Activated T-cell treated with anti-CD3 and anti-CD28 coated beads, Interleukin-2, amount 50 U/mL, for 1 hour (primary cell): ENCODE data around the gene ERBB4.

ENCODE experiments used
- DNase-seq: peaks from one replicate; pipeline ENCODE4 v3.0.0-alpha.2; 2020

ERBB4 gene

DNA sequence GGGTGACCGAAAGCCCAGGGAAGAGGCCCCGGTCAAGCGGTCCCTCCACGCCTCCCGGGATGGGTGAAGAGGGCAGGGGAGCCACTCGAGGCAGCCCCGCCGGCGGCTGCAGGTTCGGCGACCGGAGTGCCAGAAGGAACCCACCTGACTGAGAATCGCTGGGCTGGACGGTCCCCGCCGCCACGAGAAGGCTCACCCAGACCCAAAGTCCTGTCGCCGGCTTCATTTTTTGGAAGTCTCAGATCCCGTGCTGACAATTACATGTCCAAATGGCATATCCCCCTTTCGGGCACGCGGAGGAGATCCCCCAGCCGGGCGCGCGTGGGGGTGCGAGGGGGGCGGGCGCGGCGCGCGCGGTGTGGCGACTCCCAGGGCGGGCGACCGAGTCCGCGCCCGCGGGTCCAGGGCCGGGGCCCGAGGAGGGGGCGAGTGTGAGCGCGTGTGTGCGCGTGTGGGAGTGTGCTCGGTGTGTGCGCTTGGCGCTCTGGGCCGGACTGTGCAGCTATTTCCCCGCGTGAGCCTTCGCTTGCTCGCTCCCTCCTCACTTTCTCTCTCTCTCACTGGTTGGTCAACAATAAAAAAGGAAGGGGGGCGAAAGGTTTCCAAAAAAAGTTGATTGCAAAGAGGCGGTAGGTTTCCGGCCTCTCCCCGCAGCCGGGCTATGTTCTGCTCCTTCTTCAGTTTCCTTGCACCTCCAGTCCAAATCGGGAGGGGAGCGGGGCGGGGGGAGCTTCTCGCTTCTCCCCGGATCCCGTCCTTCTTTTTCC, at the start of gene ERBB4:
TSS of gene ERBB4 (minus strand) at position 498 of the 767 bp plus-strand sequence. CDS start at position 226, 272 bp downstream.
- DNase-seq: no peak

DNA sequence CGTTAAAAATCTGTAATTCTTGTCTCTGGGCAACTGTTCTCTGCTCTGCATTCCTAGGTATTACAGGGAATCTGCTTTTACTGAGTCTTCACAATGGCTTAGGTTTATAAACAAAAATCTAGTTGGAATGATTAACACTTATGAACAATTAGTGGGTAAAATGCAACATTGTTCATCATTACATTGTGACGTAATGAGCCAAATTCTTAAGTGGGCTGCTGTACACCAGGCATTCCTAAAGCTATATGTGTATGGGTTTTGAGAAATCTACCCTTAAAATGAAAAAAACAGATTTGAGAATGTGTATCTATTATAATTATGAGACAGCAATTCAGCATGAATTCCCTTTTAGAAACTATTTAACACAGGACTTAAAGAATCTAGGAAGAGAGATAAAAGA, 41.5 kb upstream of the ERBB4 start:
- DNase-seq: no peak

DNA sequence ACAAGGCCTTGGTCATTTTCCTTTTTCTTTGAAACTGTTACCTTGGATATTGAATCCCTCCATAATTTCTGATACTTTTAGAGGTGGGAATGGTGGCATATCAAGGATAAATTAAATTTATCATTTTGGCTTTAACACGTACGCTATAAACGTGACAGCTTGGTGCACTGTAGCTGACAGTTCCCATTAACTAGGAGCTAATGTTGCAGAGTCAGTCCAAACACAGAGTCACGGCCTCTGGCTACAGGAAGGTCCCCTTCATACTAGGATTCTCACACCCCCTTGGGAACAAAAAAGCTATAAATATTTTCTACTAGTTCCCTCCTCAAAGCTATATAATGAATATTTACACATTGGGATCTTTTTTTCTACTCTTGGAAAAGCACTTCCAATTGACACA, 17.7 kb upstream of the ERBB4 start:
- DNase-seq: no peak

DNA sequence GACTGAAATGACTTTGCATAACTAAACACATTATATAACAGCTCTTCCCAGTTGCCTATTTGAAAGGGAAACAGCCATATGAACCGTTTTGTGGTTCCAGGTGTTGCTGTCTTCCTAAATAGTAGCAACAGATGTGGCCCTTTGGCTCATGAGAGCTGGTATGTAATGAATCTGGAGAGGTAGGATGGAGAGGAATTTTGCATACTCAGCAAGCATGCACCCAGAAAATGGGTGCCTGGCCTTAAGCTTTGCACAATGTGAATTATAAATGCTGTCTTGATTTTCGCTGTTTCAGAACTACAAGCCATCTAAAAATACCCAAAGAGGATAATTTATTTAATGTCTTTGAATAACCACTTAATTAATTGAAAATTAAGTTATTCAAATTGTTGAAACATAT, 15.6 kb upstream of the ERBB4 start:
- no peak for DNase-seq

DNA sequence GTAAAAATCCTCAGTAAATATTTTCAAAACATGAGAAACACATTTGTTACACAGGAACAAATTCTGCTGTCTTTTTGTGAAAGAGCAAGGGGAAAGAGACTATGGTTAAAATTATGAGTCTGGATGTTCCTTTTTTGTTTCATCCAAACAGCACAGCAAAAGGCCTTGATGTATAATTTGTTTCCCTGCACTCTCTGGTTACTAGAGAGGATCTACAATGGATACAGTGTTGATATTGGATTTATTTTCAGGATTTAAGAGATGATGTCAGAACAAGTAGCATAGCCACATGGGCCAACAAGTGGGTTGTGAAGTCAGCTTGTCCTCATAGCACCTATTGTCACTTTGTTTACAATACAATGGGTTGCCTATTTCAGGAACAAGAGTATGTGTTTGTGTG, 11.3 kb upstream of the ERBB4 start:
- DNase-seq: no peak

DNA sequence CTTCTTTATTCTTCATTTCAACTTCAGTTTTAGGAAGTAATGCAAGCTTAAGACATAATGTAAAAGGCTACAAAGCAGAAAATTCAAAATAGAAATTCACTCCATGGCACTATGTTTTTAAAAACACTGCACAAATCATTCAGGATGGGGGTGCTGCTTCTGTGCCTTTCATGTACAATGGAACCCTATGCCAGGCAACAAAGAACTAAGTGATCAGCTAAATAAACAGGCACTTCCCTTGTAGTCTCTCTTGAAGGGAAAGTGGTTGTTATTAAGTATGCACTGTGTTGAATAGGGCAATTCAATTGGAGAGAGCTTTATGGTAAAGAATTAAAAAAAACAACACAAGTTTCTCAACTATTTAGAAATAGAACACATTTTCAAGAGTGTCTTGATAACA, 10.9 kb upstream of the ERBB4 start:
- DNase-seq: no peak

DNA sequence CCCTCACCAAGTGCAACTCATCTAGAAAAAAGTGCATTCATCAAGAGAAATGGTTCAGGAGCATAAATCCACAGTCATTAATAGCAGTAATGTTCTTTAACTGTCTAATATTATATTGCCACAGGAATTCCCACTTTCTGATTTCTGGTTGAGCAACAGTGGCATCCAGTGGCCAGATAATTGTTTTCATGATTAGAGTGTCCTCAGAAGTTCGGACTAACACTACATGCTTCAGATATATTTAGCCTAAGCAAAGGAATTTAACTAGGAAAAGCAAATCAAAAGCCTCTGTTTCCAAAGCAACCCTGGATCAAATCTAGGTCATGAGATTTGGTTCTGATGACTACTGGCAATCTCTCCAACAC, 9.8 kb upstream of the ERBB4 start:
- DNase-seq: no peak

DNA sequence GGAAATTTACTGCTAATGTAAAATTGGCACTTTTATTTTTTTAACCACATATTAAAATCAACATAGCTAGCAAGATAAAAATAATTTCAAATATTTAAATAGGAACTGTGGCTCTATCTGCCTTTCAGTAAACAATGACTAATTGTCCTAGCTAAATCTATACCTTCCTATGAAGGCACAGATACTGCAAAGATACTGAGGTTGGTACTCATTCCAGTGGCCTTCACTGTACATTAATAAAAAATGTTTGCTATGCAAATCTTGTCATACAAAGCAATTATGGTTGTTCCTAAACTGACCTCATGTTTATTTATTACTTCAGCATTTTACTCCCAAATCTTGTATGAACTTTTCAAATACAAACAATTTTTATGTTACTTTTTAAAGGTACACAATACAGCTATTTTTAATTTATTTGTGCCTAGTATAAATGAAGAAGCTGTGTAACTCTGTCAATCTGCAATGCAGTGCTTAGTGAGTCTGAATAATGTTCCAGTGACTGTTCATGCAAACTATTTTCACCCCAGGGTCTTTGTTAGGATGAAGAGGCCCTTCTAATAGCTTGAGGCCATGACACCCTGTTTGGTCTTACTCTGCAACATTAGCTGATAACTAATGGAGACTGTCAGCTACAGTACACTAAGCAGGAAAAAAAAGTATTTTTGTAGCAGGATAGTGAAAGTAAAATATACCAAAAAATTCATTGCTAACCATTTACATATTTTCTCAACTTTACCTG, 9.3 kb upstream of the ERBB4 start:
- DNase-seq: no peak

DNA sequence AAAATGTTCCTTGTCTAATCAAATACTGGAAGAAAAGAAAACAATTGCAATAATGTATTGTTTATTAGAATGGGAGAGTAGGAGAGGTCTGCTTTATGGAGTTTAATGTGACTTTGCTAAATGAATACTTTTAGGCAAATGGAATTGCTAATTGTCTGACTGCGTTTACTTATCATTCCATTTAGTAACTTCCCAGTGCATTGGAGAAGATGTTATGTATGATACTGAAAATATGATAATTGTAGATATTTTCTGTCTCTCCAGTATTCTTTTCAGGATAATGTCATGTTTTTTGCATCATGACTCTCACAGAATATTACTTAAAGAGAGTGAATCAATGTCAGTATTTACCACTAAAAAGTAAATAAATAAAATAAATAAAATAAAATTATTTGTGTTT, 8.1 kb upstream of the ERBB4 start:
- DNase-seq: no peak

DNA sequence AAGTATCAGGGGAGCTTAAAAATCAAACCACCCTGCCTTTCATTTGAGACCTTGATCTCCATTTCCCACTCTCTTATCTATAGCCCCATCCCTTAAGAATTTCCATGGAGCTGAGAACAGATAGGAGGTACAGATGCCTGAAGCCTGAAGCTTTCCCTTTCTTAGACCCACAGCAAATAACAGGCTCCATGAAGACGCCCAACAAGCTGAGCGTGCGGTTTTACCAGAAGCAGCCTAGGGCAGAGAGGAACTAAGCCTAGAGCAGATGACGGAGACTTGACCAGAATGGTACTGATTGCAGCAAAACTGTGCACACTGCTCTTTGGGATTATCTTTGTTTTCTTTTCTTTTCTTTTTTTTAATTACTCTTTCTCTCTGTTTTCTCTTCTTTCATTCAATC, 1.7 kb upstream of the ERBB4 start:
- DNase-seq: no peak

DNA sequence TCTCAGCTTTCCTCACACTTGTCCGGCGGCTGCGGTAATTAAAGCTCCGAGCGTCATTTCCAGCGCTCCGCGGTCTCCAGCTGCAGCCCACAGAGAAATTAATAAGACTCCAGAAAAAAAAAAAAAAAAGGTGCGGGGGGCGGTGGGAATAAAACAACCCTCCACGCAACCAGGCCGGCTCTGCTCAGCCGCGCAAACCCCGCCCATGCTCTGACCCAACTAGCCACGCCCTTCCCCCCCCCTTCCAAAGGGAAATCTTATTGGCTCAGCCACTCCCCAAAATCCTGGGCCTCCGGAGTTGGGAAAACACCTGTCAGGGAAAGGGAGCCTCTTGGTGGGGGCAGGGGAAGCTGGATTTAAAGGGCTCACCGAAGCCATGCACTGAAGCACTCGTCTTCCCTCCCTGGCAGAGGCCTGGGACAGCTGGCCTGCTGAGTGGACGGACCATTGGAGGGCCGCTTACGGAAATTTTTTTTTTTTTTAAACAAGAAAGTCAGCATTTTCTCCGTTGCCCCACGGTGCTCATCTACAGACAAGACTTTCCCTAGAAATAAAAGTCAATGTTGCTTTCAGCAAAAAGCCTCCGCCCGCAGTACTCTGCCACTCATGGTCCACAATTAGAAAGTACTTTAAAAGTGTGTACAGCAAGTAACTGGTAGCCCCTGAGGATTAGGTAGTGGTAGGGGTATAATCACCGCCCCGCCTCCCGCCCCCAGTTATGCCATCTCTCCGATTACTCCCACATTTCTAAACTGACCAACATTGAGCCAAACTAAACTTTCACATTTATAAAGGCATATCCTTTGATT, 674 bp upstream of the ERBB4 start:
- DNase-seq: no peak

DNA sequence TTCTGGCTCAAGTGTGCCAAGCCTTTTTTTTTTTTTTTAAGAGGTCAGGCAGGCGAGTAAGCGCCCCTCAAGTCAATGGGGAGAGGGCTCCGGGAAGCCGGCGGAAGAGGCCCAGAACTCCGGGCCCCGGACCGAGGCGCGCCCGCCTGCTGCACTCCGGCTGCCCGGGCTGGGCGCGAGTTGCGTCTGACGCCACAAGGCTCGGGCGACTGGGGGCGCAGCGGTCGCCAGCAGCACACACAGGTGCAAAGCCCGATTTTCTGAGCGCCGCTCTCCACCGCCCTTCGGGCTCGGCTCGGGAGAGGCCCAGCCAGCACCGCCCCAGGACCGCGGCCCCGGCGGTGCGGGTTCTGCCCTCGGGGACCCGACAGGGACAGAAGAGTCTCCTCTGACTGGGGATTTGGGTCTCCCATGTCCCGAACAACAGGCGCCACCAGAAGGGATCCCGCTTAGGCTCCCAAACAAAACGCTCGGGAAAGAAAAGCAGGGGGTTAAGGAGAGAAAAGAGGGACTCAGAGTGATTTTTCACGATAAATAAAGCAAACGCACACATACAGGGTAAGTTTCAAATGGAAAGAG, 787 bp downstream of the ERBB4 start:
- no peak for DNase-seq

DNA sequence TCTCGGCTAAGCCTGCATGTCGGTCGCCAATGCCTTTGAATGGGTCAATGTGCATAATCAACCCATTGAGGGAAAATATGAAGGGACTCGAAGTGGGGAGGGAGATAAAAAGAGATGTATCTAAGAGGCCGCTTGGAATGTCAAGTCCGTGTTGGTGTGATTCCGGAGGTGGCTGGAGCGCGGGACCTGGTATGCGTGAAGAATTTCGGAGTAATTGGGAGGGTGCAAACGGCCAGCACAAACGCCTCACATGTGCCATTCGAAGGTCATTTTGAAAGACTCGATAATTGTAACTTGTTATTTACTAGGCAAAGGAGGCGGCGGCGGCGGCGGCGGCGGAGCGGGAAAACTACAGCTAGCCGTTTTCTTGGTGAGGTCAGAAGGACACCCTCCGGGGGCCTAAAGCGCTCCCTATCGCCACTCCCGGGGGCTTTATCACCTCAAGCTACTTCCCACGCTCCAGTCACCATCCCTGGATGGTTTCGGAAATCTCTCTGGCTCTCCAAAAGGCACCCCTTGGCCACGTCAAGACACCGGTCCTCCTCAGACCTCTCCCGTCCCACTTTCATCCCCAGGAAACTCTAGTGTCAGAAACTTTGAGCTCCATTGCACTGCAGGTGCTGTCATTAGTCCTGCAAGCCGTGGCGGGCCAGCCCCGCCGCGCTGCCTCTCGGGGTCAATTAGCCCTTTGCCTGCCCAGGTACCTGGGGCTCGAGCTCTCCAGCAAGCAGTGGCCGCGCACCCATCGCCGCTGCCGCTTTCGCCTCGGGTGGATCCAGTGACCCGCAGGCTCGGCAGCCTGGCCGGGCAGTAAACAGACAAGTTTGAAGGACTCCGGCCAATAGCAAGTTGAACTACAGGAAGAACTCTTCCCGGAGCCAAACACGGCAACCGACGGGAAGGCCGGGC, 1.5 kb downstream of the ERBB4 start:
- no peak for DNase-seq

DNA sequence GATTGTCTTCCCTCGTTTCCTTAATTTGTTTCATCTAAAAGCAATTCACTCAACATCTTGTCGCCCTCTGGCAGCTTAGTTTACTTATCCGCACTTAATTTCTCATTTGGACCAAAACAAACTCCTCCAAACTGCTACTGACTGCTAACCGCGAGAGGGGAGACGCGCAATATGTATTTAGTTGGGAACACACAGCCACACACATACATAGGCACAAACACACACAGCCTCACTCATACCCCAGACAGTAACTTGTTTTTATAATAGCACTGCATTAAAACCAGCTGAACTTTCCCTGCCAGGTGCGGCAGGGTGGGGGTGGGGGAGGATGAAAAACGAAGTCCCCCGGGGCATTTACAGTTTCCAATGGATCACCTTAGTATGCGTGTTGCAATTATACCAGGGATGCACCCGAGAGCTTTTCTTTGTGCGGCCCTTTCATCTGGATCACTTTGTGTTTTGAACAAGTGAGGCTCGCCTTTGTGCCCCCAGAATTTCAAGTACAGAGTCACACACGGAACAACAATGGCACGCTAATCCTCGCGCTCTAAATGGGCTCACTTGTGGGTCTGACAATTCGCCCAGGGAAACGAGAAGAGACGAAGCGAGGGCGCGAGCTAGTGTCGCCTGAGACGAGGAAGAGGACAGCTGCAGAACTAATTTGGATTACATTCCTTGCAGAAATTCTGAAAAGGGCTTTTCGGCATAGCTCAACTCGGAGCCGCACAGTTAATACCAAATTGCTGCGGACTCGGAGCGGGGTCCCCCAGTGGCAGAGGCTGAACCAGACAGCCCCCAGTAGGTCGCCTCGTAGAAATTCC, 2.4 kb downstream of the ERBB4 start:
- no peak for DNase-seq

DNA sequence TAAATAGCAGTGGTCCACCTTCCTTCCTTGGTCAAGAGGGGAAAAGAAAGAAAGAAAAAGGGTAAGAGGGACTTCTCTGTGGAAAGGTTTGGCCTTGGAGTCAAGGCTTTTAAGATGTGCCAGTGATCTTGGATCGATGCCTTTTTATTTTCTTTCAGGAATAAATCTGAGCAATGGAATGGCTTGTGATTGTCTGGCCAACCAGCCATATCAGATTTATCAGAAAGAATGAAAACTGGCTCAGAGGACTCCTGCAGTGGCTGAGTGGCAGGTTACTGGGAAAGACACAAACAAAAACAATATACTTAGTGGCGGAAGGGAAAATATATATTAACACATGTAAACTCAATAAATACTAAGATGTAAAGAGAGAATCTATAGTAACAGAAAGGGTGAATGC, 4.3 kb downstream of the ERBB4 start:
- DNase-seq: no peak

DNA sequence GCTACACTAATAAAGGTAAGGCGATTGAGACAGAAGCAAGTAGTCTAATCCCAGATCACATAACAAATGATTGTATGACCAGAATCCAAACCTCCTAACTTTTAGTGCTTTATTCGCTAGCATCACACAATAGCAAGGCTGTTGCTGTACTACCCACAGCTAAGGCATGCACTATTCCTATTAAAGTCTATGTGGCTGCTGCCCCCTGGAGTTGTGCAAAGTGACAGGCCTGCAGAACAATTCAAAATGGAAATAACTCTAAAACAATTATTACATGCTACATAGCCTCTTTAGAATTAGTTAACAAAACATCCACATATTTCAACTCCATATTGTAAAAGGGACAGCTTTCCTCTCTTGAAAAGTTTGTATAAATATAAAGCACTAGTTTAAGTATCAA, 6.0 kb downstream of the ERBB4 start:
- DNase-seq: no peak

DNA sequence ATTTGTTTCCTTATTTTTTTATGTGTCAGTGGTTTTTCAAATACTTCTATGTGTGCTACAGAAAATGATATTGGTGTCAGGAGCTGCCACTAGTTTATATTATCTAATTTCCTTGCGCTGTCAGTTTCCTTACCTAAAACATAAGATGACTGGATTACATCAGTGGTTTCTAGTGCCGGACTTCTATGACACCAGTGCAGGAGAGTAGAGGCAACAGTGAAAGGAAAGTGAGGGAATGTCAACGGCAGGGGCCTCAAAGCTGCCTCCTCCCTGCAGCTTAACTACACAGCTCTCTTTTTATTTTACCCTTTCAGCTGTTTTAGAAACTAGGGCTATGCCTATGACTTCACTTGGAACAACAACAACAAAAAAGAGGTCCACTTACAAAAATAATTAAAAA, 6.5 kb downstream of the ERBB4 start:
- DNase-seq: no peak

DNA sequence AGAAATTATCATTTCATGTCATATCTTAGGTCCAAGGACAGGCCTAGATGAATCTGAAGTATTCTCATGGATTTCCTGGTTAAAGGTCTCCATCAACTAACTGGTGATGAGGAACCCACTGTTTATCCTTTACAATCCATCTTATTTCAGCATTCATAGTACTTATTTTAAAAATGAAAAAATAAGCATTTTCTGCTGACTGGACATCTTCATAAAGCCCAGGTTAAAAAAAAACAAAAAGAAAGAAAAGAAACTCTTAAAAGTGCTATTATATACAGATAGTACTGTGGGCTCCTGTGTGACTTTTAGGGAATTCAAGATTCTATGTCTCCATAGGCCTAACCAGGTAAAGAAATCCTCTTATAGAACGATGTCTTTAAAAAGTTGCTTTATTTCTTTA, 7.1 kb downstream of the ERBB4 start:
- DNase-seq: no peak

DNA sequence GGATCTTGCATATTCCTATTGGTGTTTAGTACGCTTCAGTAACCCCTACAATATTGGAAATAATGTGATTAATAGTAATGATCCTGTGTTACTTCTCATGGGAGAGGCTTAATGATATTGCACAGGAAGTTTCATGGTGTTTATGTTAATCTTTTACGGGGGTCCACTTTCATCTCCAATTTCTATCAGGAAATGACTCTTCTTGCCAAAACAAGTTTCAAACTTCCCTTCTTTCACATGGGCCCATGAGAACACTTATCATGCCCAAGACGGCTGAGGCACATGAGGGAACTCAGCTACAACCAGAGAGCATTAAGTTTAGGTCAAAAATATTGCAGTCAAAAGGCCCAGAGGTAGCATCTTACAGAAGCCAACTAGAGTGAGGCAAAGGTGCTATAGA, 7.6 kb downstream of the ERBB4 start:
- DNase-seq: no peak

DNA sequence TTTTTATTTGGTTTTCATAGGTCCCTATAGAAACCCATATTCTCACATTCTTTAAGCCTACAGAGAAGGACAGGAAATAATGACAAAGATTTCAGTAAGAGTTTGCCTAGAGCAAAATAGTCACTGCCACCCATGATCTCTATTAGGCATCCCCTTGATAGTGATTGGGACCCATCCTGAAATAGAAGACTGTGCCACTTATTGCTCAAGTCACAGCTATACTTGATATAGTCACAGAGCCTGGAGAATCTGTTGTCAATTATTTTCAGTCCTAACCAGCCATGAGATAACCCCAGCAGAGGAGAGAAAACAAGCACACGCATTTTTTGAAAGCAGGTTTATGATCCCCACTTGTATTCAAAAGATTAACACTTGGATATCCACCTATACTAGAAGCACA, 8.2 kb downstream of the ERBB4 start:
- no peak for DNase-seq

DNA sequence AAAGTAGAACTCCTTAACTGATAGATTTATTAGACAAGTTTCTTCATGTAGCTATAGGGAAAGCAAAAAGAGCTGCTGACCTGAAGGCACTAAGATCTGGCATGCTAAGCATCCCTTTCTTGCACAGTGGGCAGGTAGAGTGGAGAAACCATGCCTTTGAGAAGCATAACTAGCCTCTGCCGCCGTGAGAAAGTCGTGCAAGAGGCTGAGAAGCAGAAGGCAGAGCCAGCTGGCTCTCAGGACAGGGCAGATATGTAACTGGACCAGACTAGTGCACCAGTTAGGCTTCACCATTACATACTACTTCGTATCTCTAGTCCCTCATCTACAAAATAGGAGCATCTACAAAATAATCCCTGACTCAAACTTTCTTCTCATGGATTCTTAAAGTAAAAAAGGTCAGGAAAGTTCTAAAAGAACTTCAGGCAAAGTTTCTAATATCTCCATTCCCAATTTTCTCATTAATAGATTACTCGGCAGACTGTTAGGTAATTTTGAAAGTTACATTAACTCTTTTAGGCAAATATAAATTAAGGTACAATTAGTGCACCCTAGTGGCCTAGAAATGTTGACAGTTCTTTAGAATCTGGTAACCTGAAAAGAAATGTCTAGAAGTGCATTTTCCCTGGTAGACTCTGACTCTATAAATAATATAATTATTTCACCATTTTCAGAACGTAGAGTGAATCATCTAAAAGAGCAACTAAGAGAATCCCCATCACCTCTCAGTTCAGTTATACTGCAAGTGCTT, 10.3 kb downstream of the ERBB4 start:
- DNase-seq: no peak
